ENCODE measurements around the gene CYP4V2.
"Not testable (repeated sequence)": the region's sequence is repeated elsewhere in the genome, so short reads cannot be mapped to it uniquely, and the experiment has no call there.

Gene CYP4V2

DNA sequence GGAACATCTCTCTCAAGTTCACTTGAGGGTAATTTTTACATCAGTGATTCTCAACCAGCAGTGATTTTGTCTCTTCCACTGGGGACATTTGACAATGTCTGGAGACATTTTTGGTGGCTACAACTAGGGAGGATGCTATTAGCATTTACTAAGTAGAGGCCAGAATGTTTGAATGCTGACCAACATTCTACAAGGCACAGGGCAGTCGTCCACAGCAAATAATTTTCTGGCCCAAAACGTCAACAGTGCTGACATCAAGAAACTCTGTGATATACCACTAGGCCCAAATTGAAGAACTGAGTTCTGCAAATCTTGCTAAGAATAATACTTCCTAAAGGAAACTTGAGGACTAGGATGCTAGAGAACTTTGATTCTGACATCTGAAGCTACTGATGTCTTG, 43.0 kb downstream of the CYP4V2 start:
- DNase-seq (ENCODE audit: low spot score), result no peak

- DNase-seq (ENCODE audit: low spot score), result no peak
Observed at GRCh38 chr4:186236126-186236525, 44.8 kb downstream of the CYP4V2 start.

DNA sequence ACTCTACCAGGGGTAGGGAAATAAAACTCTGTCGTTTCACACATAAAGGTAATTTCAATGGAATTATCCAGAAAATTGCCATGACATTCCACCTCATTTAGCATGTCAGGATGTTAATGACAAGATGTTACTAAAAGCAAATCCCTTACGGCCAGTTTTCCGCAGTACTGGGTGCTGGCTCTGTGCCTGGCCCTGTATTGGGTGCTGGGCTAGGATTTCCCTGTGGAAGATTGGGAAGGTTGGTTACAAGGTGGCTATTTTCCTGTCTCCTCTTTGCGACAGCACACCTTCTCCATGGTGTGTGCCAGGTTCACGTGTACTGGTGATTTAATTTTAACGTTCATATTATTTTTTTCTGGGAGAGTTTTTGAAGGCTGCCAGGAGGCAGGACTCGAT, 49.1 kb downstream of the CYP4V2 start:
- DNase-seq (ENCODE audit: low spot score), result no peak

GRCh38 chr4:186240848-186241491, 49.6 kb downstream of the CYP4V2 start:
- no peak for DNase-seq (ENCODE audit: low spot score)

DNA sequence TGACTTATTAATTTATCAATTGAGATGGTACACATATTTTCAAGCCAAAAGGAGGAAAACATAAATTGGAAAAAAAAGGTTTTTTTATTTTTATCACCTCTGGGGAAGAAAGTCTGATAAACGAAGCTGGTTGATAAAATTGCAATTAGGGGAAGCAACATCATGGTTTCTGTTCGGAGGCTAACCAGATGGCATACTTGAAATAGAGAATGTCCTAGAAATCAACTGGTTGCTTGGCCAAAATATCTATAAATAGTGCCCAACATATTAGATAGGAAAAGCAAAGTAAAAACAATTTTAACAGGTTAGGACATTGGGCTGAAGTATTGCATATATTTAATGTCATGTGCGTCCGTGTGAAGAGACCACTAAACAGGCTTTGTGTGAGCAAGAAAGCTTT, 50.2 kb downstream of the CYP4V2 start:
- no peak for DNase-seq (ENCODE audit: low spot score)

DNA sequence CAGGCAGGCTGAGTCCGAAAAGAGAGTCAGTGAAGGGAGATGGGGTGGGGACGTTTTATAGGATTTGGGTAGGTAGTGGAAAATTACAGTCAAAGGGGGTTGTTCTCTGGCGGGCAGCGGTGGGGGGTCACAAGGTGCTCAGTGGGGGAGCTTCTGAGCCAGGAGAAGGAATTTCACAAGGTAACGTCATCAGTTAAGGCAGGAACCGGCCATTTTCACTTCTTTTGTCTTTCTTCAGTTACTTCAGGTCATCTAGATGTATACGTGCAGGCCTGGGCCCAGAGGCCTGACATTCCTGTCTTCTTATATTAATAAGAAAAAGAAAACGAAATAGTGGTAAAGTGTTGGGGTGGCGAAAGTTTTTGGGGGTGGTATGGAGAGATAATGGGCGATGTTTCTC, 50.7 kb downstream of the CYP4V2 start:
- not testable (repeated sequence) for DNase-seq (ENCODE audit: low spot score)

DNA sequence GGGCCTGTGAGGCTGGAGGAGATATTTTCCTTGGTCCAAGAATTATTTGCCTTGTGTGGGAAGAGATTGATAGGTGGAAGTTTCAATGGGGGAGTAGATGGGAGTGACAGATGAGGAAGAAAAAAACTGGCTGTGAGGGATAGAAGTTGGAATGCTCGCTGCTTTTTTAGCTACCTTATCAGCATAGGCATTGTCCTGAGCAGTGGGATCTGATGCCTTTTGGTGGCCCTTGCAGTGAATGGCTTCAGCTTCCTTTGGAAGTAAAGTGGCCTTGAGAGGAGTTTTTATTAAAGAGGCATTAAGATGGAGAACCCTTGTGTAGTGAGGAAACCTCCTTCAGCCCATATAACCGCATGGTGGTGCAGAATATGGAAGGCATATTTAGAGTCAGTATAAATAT, 52.0 kb downstream of the CYP4V2 start:
- no peak for DNase-seq (ENCODE audit: low spot score)

GRCh38 chr4:186244835-186245234, 53.5 kb downstream of the CYP4V2 start:
- no peak for DNase-seq (ENCODE audit: low spot score)

GRCh38 chr4:186247062-186247752, 55.8 kb downstream of the CYP4V2 start:
- DNase-seq (ENCODE audit: low spot score), result not testable (repeated sequence)

DNA sequence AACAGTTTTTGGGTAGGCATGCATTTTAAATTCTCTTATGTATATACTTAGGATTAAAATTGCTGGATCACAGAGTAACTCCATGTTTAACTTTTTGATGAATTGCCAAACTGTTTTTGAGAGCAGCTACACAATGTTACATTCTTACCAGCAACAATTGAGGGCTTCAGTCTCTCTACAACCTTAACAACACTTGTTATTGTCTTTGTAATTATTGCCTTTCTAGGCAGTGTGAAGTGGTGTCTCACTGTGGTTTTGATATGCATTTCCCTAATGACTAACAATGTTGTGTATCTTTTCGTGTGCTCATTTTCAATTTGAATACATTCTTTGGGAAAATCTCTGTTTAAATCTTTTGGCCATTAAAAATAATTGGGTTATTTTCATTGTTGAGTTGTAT, 57.3 kb downstream of the CYP4V2 start:
- peak; percentile 84 for DNase-seq (ENCODE audit: low spot score)

- no peak for DNase-seq (ENCODE audit: low spot score)
Observed at GRCh38 chr4:186249785-186250754, 58.7 kb downstream of the CYP4V2 start.

DNA sequence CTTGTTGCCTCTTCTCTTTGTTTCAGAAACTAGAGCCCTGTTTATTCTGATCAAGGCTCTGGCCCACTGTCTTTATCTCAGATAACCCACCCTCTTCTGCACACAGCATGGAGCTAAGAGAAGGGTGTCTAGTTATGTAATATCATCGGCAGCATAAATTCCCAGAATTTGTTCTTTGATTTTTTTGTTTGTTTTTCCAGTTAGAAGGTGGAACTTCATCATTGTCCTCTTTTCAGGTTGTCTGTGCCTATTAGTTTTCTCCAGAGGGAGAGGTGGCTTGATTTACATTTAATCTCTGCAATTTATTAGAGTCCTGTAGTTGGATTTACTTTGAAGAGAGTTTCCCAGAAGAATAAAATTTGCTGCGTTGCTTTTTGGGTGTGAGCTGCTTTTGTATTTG, 59.4 kb downstream of the CYP4V2 start:
- no peak for DNase-seq (ENCODE audit: low spot score)

- DNase-seq (ENCODE audit: low spot score), result no peak
Observed at GRCh38 chr4:186255122-186255521, 63.8 kb downstream of the CYP4V2 start.

- DNase-seq (ENCODE audit: low spot score), result no peak
Observed at GRCh38 chr4:186258216-186258811, 66.9 kb downstream of the CYP4V2 start.

- no peak for DNase-seq (ENCODE audit: low spot score)
Observed at GRCh38 chr4:186260117-186260503, 68.7 kb downstream of the CYP4V2 start.
